Left lung (tissue), 10 donors: ENCODE measurements around the gene MSANTD1. TPM values are rescaled to one million over a fixed set of nuclear protein-coding genes. Genes with fewer than 3 reads are reported as not detected.

Experiments
- ATAC-seq: fragments of 200-7000 bp; cut with Tn5 transposase; one replicate; pipeline ENCODE4 v1.9.1; 2020; ENCODE audit warnings: moderate library complexity
- DNase-seq, 4 donors: peaks; one replicate each; pipeline ENCODE4 v3.0.0-alpha.2; 2013 to 2020
- H3K27ac ChIP-seq, 2 donors: fragments of 200-600 bp; sonication (generic) in 1 of 2; one replicate each; pipeline versions ENCODE4 v1.5.0 to v1.8.0; 2020 to 2021
- H3K27me3 ChIP-seq, 2 donors: fragments of 200-600 bp; sonication (generic) in 1 of 2; one replicate each; pipeline versions ENCODE4 v1.5.0 to v1.8.0; 2020 to 2021
- H3K36me3 ChIP-seq, 2 donors: fragments of 200-600 bp; sonication (generic) in 1 of 2; one replicate each; pipeline versions ENCODE4 v1.5.0 to v1.8.0; 2020 to 2021
- H3K4me1 ChIP-seq, 2 donors: fragments of 200-600 bp; one replicate each; pipeline ENCODE4 v1.8.0; 2021
- H3K4me3 ChIP-seq, 2 donors: fragments of 200-600 bp; sonication (generic) in 1 of 2; one replicate each; pipeline versions ENCODE4 v1.5.0 to v1.8.0; 2020 to 2021; ENCODE audit warnings: mild to moderate bottlenecking in 1 of 2
- H3K9me3 ChIP-seq, 2 donors: fragments of 200-600 bp; sonication (generic) in 1 of 2; one replicate each; pipeline versions ENCODE4 v1.5.0 to v1.8.0; 2020 to 2021
- intact Hi-C, 2 donors: fragments of 100-400 bp; cut with DNase I; formaldehyde crosslinking; loops; one replicate each; pipeline versions ENCODE4 v1.11.2 to v1.14.2; 2022
- polyA plus RNA-seq, 6 donors: library from polyadenylated mRNA; unstranded; fragments of 120-200 nt; gene quantifications; one replicate each; pipeline ENCODE4 v1.2.1, GENCODE V29; 2013; ENCODE audit not compliant: insufficient read length in 6 of 6
- total RNA-seq, 2 donors: library from RNA; stranded (reverse); fragmentation: NEBNext Ultra II Directional; extraction: Animal tissue kit (Norgen Biotek cat#: 25700); gene quantifications; one replicate each; pipeline ENCODE4 v1.2.1, GENCODE V29; 2021
- TF ChIP-seq, protein P1 (sequence below), 2 donors: fragments of 200-600 bp; sonication (generic) in 1 of 2; IDR thresholded peaks; one replicate each; pipeline versions ENCODE4 v1.5.0 to v1.8.0; 2021; ENCODE audit warnings: antibody characterized with exemption in 2 of 2
- donor health status: DM: no; HTN: yes; CAD: no.
- donor health status: DM: no; HTN: no; CAD: no.

MSANTD1 gene
- total and polyA plus RNA-seq, 8 donors = 0.54 to 1.4 (median 1.0) TPM

DNA sequence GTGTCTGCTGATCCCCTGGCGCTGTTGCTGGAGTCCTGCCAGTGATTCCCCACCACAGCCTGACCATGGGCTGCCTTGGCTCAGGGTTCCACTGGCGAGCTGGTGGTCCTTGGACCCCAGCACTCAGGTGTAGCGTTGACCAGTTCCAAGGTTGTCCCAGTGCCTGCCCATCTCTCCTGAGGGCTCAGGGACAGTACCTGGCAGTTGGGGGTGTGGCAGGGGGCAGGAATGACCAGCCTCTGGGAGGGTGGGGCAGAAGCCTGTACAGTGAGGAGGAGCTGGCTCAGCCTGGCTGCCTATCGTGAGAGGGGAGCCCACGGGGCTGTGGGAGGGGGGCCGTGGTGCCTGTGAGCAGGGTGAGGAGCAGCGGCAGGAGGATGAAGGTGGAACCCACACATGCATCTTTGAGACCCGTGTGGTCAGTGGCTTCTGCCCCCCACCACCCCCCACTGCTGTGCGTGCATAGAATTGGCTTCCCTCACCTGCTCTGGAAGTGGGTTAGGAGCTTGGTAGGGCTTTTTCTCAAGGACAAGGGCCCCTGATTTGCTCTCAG is 12.6 kb upstream of the MSANTD1 start:
- TF ChIP-seq, protein P1, sequence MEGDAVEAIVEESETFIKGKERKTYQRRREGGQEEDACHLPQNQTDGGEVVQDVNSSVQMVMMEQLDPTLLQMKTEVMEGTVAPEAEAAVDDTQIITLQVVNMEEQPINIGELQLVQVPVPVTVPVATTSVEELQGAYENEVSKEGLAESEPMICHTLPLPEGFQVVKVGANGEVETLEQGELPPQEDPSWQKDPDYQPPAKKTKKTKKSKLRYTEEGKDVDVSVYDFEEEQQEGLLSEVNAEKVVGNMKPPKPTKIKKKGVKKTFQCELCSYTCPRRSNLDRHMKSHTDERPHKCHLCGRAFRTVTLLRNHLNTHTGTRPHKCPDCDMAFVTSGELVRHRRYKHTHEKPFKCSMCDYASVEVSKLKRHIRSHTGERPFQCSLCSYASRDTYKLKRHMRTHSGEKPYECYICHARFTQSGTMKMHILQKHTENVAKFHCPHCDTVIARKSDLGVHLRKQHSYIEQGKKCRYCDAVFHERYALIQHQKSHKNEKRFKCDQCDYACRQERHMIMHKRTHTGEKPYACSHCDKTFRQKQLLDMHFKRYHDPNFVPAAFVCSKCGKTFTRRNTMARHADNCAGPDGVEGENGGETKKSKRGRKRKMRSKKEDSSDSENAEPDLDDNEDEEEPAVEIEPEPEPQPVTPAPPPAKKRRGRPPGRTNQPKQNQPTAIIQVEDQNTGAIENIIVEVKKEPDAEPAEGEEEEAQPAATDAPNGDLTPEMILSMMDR (IDR thresholded peaks at IDR 0.05) = no peak
- no peak for ATAC-seq

DNA sequence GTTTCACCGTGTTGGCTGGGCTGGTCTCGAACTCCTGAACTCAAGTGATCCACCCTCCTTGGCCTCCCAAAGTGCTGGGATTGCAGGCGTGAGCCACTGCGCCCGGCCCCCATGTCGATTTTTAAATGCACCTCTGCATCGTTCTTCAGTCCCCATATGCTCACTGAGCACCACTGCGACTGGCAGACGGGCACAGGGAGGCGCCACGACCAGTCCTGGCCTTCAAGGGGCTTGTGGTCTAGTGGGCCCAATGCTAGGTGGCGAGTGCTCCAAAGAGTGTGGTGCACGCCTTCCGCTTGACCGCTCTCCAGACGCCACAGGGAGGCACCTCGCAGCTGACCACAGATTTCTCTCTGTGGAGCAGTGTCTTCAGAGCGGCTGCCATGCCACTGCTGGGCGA is 11.7 kb upstream of the MSANTD1 start:
- no peaks in the 10 kb centered on the region for H3K9me3 ChIP-seq
- no peak overlapping the region for H3K27ac ChIP-seq
- ATAC-seq (no peak), DNase-seq (peak in 1 of 4 donors; percentile 72)
- no peaks in the 10 kb centered on the region for H3K4me1 ChIP-seq
- TF ChIP-seq, protein P1 (IDR thresholded peaks at IDR 0.05) = no peak
- H3K4me3 ChIP-seq = no peak overlapping the region
- peaks cover 0 to 98% of the 10 kb centered on the region in 2 donors for H3K36me3 ChIP-seq
- H3K27me3 ChIP-seq = no peaks in the 10 kb centered on the region
- intact Hi-C loops = no loop called here

More for the DNA sequence above, 12.6 kb upstream of the MSANTD1 start:
- H3K4me3 ChIP-seq = no peak overlapping the region
- peaks cover 0 to 100% of the 10 kb centered on the region in 2 donors for H3K36me3 ChIP-seq
- no peaks in the 10 kb centered on the region for H3K4me1 ChIP-seq
- intact Hi-C loops = no loop called here
- H3K27ac ChIP-seq = no peak overlapping the region
- peak in 1 of 4 donors; percentile 51 for DNase-seq
- no peaks in the 10 kb centered on the region for H3K27me3 ChIP-seq
- H3K9me3 ChIP-seq = no peaks in the 10 kb centered on the region

DNA sequence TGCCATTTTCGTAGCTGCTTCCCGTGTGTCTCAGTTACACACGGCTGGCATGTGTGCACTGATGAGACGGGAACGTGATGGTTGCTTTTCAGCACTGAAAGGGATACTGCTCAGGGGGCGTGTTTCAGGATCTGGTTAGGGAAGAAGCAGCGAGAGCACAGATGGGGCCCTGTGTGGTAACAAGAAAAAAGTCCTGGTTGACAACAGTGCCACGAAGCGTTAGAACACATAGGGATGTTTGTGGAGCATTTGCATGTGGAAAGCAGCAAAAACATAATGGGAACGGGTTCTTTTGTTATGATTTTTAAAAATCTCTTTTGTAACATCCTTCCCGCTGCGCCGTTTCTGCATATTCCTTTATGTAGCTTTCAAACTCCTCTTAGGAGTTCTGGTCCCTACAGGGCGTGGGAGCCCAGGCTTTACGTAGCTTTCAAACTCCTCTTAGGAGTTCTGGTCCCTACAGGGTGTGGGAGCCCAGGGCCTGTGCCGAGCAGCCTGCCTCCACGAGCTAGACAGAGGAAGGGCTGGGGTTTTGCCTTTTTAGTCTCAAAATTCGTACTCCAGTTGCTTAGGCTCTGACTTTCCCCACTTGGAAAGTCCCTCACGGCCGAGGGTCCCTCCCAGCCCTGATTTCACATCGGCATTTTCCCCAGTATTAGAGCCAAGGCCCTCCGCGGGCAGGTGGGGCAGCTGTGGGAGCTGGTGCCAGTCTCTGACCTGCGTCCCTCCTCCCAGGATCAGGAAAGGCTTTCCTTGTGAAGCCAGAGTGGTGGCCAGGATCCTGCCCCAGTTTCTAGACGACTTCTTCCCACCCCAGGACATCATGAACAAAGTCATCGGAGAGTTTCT is 11.0 kb upstream of the MSANTD1 start:
- no peak for ATAC-seq
- intact Hi-C loops = no loop called here
- no peak overlapping the region for H3K4me3 ChIP-seq
- H3K27ac ChIP-seq = no peak overlapping the region
- TF ChIP-seq, protein P1 (IDR thresholded peaks at IDR 0.05) = no peak
- peak in 1 of 4 donors; percentile 44 for DNase-seq
- H3K27me3 ChIP-seq = no peaks in the 10 kb centered on the region
- H3K9me3 ChIP-seq = no peaks in the 10 kb centered on the region
- H3K4me1 ChIP-seq = no peaks in the 10 kb centered on the region
- H3K36me3 ChIP-seq = peaks cover 0 to 98% of the 10 kb centered on the region in 2 donors

DNA sequence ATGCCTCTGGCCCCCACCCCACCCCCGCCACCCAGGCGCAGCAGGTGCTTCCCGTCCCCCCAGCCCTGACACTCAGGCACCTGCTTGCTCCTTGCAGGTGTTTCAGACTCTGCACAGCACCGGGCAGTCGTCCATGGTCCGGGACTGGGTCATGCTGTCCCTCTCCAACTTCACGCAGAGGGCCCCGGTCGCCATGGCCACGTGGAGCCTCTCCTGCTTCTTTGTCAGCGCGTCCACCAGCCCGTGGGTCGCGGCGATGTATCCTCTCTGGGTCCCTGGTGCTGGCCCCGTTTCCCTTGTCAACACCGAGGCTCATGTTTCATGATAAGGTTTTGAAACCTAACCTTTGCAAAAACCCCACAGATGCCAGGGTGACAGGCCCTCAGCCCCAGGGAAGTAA is 10.2 kb upstream of the MSANTD1 start:
- Histone ChIP-seq H3K4me3 (no peak overlapping the region), H3K27ac (no peak overlapping the region), H3K27me3 (no peaks in the 10 kb centered on the region), H3K9me3 (no peaks in the 10 kb centered on the region), H3K36me3 (peaks cover 0 to 98% of the 10 kb centered on the region in 2 donors), H3K4me1 (no peaks in the 10 kb centered on the region)
- ATAC-seq = no peak
- intact Hi-C loops = no loop called here
- TF ChIP-seq, protein P1 (IDR thresholded peaks at IDR 0.05) = no peak
- peak in 1 of 4 donors; percentile 71 for DNase-seq

DNA sequence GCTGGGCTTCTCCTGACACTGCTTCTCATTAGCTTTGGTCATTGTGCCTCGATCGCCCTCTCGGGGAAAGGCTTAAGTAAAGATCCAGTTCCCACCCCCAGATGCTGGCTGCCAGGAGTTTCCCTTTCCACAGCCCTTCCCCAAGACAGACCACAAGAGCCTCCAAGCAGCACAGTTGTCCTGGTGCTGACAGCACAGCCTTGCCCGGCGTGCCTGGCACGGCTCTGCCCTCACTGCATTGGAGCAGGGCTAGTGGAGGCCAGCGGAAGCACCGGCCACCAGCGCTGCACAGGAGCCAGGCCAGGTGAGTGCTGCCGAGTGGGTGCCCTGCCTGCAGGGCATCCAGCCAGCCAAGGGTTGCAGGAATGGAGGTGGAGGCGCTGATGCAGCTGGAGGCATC is 9.7 kb upstream of the MSANTD1 start:
- intact Hi-C loops = no loop called here
- Histone ChIP-seq H3K36me3 (peaks cover 0 to 93% of the 10 kb centered on the region in 2 donors), H3K9me3 (no peaks in the 10 kb centered on the region), H3K27me3 (no peaks in the 10 kb centered on the region), H3K4me1 (no peaks in the 10 kb centered on the region), H3K4me3 (no peak overlapping the region), H3K27ac (no peak overlapping the region)
- ATAC-seq (no peak), DNase-seq (peak in 1 of 4 donors; percentile 61)
- TF ChIP-seq, protein P1 (IDR thresholded peaks at IDR 0.05) = no peak
